AG04450 (cell line): ENCODE measurements around the gene STT3B. TPM values are rescaled to one million over a fixed set of nuclear protein-coding genes. Genes with fewer than 3 reads are reported as not detected.

Experiments used
- CTCF ChIA-PET: fragments of 300-600, 350-600 bp; formaldehyde crosslinking; extraction: SDS; loops from one replicate; lab custom pipeline; 2022; ENCODE audit warnings: antibody characterized with exemption, inconsistent platforms; lab: Charles Lee
- POLR2A ChIA-PET: fragments of 350-600 bp; formaldehyde crosslinking; extraction: SDS; loops from one replicate; lab custom pipeline; 2021; ENCODE audit warnings: antibody characterized with exemption, inconsistent platforms; lab: Yijun Ruan, JAX
- DNase-seq: peaks from one replicate; pipeline ENCODE4 v3.0.0-alpha.2; 2011; ENCODE audit warnings: low read depth, low spot score
- H3K27ac ChIP-seq: one replicate; pipeline ENCODE4 v1.5.1; 2012; ENCODE audit warnings: low read depth, low read length, control low read depth
- H3K27me3 ChIP-seq: one replicate; pipeline ENCODE4 v1.6.0; 2012; ENCODE audit warnings: low read length; ENCODE audit not compliant: control insufficient read depth, insufficient read depth
- H3K4me3 ChIP-seq: 2 replicates; pipeline ENCODE4 v1.5.1; 2011; ENCODE audit warnings: mild to moderate bottlenecking, low read depth, low read length, control low read depth
- H3K9me3 ChIP-seq: 2 replicates; pipeline ENCODE4 v1.5.1; 2012; ENCODE audit warnings: low read length; ENCODE audit not compliant: control insufficient read depth, insufficient read depth
- CTCF ChIP-seq: IDR thresholded peaks from 2 replicates; pipeline ENCODE4 v1.5.1; 2011; ENCODE audit warnings: low read depth, low read length, control low read depth, inconsistent platforms
- polyA plus RNA-seq: library from polyadenylated mRNA; depleted of rRNA; stranded (reverse); fragments of >200 nt; gene quantifications from 2 replicates; pipeline ENCODE4 v1.2.3, GENCODE V29; 2011

Gene STT3B
- polyA plus RNA-seq, 1 experiment = 112 TPM

DNA sequence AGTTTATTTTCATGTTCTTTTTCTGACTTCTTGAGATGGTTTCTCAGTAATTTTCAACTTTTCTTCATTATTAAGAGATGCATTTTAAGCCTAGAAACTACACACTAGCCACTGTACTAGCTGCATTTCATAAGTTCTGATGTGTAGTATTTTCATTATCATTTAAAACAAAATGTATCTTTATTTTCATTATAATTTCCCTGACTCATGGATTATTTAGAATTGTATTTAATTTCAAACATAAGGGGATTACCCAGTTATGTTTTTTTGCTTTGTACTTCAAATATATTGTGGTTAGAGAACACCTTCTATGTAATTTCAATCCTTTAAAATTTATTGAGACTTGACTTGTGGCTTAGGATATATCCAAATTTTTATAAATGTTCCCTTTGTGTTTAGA, 44.5 kb downstream of the STT3B start:
- Histone ChIP-seq H3K9me3 (no peaks in the 10 kb centered on the region), H3K27ac (no peak overlapping the region), H3K4me3 (no peak overlapping the region), H3K27me3 (no peaks in the 10 kb centered on the region)
- TF ChIP-seq CTCF = no peak
- ChIA-PET POLR2A (no interaction called here), CTCF (no interaction called here)
- DNase-seq = no peak

DNA sequence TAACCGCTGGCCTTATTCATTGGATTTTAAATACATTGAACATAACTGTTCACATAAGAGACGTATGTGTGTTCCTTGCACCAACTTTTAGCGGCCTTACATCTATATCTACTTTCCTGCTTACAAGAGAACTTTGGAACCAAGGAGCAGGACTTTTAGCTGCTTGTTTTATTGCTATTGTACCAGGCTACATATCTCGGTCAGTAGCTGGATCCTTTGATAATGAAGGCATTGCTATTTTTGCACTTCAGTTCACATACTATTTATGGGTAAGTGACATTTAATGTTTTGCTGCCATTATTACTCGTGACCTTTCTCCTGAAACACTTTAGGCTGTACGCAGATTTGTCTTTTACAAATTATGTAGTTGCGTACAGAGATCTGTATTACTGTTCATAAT, 47.1 kb downstream of the STT3B start:
- no peak for DNase-seq
- Histone ChIP-seq H3K27ac (no peak overlapping the region), H3K9me3 (no peaks in the 10 kb centered on the region), H3K27me3 (no peaks in the 10 kb centered on the region), H3K4me3 (no peak overlapping the region)
- no peak for TF ChIP-seq CTCF
- ChIA-PET CTCF (interaction anchor here (1.0 to 1.3 kb wide), 3 partner anchors 29 to 565 kb away, joined by 3 to 4 read pairs (median 3); no protein-coding TSS in a partner anchor), POLR2A (interaction anchor here (0.5 kb wide), 1 partner anchor 18 kb away, joined by 3 read pairs; no protein-coding TSS in a partner anchor)

DNA sequence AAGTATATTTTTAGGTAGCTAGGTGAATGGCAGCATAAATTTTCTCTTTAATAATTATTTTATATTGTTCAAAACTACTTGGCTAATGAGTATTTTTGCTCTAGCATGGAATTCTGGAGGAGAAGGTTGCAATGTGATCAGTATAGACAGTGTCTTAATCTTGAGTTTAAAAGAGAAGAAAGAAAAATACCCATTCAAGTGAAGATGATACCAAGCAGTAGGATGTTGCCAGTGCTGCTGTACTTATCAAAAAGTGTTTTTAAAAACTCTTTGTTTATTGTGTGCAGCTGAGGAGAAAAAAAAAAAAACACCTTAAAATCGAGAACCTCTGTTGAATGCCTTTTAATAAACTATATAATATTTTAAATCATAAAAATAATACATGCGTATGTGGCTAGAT, 47.9 kb downstream of the STT3B start:
- Histone ChIP-seq H3K4me3 (no peak overlapping the region), H3K27ac (no peak overlapping the region), H3K9me3 (no peaks in the 10 kb centered on the region), H3K27me3 (no peaks in the 10 kb centered on the region)
- no peak for DNase-seq
- TF ChIP-seq CTCF = no peak
- ChIA-PET CTCF (interaction anchor here (0.6 to 1.3 kb wide), 5 partner anchors 30 to 1069 kb away, joined by 3 to 4 read pairs (median 3); no protein-coding TSS in a partner anchor), POLR2A (interaction anchor here (0.5 kb wide), 1 partner anchor 17 kb away, joined by 3 read pairs; no protein-coding TSS in a partner anchor)

DNA sequence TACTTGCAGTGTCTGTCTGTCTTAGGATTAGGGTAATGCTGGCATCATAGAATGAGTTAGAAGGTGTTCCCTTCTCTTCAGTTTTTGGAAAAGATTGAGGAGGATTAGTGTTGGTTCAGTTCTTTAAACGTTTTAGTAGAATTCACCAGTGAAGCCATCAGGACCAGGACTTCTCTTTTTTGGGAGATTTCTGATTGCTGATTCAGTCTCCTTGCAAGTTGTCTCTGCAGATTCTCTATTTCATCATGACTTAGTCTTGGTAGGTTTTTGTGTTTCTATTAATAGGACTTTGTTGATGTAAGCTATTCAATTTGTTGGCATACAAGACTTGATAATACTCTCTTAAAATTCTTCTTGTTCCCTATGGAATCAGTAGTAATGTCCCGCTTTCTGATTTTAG, 48.9 kb downstream of the STT3B start:
- Histone ChIP-seq H3K9me3 (no peaks in the 10 kb centered on the region), H3K27me3 (no peaks in the 10 kb centered on the region), H3K27ac (no peak overlapping the region), H3K4me3 (no peak overlapping the region)
- peak; percentile 2 for DNase-seq
- POLR2A ChIA-PET = no interaction called here
- TF ChIP-seq CTCF = no peak
- CTCF ChIA-PET = interaction anchor here (0.5 to 0.8 kb wide), 3 partner anchors 31 to 241 kb away, joined by 3 to 4 read pairs (median 3); no protein-coding TSS in a partner anchor

DNA sequence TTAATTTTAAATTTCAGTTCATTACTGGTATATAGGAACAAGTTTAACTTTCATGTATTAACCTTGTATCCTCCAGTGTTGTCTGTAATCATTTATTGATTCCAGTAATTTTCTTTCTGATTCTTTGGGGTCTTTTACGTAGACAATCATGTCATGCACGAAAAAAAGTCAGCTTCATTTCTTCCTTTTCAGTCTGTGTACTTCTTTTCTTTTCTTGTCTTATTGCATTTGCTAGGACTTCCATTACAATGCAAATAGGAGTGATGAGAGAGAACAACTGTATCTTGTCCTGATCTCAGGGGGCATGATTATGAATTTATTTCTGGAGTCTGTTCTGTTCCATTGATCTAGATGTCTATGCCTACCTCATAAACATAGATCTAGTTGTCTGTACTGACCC, 56.5 kb downstream of the STT3B start:
- DNase-seq = no peak

More for the DNA sequence above, 56.5 kb downstream of the STT3B start:
- no peak overlapping the region for H3K27ac ChIP-seq
- no peak for TF ChIP-seq CTCF
- ChIA-PET CTCF (no interaction called here), POLR2A (no interaction called here)
- H3K27me3 ChIP-seq = no peaks in the 10 kb centered on the region
- no peak overlapping the region for H3K4me3 ChIP-seq
- no peaks in the 10 kb centered on the region for H3K9me3 ChIP-seq
